Kidney (tissue), 14 donors: ENCODE measurements around the gene DNPH1. TPM values are rescaled to one million over a fixed set of nuclear protein-coding genes. Genes with fewer than 3 reads are reported as not detected.

Source experiments
- DNase-seq, 5 donors: peaks; one replicate each; pipeline ENCODE4 v3.0.0-alpha.2; 2013 to 2020
- FAIRE-seq: peaks from 2 replicates; lab custom pipeline; 2012; peaks lifted over from hg19 to GRCh38; lab: Jason Lieb, UNC
- H3K27ac ChIP-seq, 2 donors: one replicate each; pipeline ENCODE4 v1.7.0; 2013; ENCODE audit warnings: low read depth in 2 of 2, low read length in 2 of 2, inconsistent platforms in 1 of 2
- H3K27me3 ChIP-seq: one replicate; pipeline ENCODE4 v1.7.1; 2013; ENCODE audit warnings: low read length, inconsistent platforms; ENCODE audit not compliant: control insufficient read depth, insufficient read depth
- H3K36me3 ChIP-seq, 3 donors: one replicate each; pipeline versions ENCODE4 v1.7.0 to v1.7.1; 2013; ENCODE audit warnings: low read length in 3 of 3, control low read depth in 1 of 3, inconsistent platforms in 1 of 3; ENCODE audit not compliant: insufficient read depth in 3 of 3, control insufficient read depth in 2 of 3
- H3K4me1 ChIP-seq, 3 donors: one replicate each; pipeline versions ENCODE4 v1.7.0 to v1.7.1; 2013; ENCODE audit warnings: low read length in 3 of 3, inconsistent platforms in 1 of 3, low read depth in 1 of 3; ENCODE audit not compliant: control insufficient read depth in 2 of 3, insufficient read depth in 2 of 3
- H3K4me3 ChIP-seq, 3 donors: one replicate each; pipeline versions ENCODE4 v1.7.0 to v1.8.1; 2013; ENCODE audit warnings: low read length in 3 of 3, control low read depth in 1 of 3, inconsistent platforms in 1 of 3
- H3K9ac ChIP-seq, 3 donors: one replicate each; pipeline versions ENCODE4 v1.7.0 to v1.7.1; 2013; ENCODE audit warnings: low read length in 3 of 3, control low read depth in 1 of 3, inconsistent platforms in 1 of 3
- H3K9me3 ChIP-seq, 3 donors: one replicate each; pipeline versions ENCODE4 v1.7.0 to v1.7.1; 2013; ENCODE audit warnings: low read length in 3 of 3, control low read depth in 1 of 3, inconsistent platforms in 1 of 3; ENCODE audit not compliant: control insufficient read depth in 2 of 3, insufficient read depth in 1 of 3
- intact Hi-C: fragments of 100-400 bp; cut with DNase I; formaldehyde crosslinking; loops from one replicate; pipeline ENCODE4 v1.11.1; 2022
- polyA plus RNA-seq: library from polyadenylated mRNA; stranded (reverse); fragments of 350-450 nt; fragmentation: Illumina TruSeq; extraction: RNeasy Lipid Tissue Mini Kit (QIAGEN cat#74804); gene quantifications from one replicate; pipeline ENCODE4 v1.2.3, GENCODE V29; 2014; ENCODE audit warnings: low read depth, low replicate concordance; ENCODE audit not compliant: insufficient read depth
- total RNA-seq: library from RNA; stranded (reverse); fragmentation: NEBNext Ultra II Directional; extraction: Animal tissue kit (Norgen Biotek cat#: 25700); gene quantifications from one replicate; pipeline ENCODE4 v1.2.1, GENCODE V29; 2021
- TF ChIP-seq, protein P1 (sequence below): IDR thresholded peaks from 3 replicates; pipeline ENCODE4 v1.5.1; 2012; ENCODE audit warnings: mild to moderate bottlenecking, moderate library complexity, borderline replicate concordance; ENCODE audit not compliant: insufficient read depth; ENCODE audit errors: extremely low read depth
- donor health status: control.
- donor health status: control.
- donor health status: control.
- donor health status: control.
- donor health status: control.
- donor health status: DM: yes; HTN: yes; CAD: no.
- donor health status: Normal renal cell carcinoma (clear cell type).

Gene DNPH1
- total and polyA plus RNA-seq, 2 donors from 2014 or later: 74.3 to 373 TPM

DNA sequence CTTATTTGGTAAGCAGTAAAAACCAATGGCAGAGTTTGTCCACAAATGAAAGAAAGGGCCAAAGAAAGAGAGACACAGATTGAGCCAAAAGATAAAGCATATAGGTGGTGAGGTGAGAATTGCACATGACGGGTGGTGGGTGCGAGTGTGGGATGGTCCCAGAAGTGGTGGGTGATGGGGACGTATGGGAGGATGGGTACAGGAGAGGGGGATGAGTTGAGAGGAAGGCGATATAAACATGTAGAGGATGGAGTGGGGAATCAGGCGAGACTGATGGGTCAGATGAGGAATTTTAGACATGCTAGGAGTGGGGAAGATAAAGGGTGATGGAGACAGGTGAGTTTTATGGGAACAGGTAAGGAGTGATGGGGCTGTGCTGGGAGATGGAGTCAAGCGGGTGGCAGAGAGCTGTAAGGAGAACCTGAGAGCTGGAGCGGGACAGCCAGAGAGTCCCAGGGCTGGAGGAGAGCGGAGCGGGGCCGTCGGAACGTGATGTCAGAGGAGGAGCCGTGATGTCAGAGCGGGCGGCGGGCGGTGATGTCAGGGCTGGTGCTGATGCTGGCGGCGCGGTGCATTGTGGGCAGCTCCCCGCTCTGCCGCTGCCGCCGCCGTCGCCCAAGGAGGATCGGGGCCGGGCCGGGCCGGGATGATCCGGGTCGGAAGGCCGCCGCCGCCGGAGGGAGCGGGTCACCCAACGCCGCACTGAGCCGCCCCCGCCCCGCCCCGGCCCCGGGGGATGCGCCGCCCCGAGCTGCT, 13.8 kb upstream of the DNPH1 start, which contains the start of gene TTBK1:
TTBK1 (plus strand) TSS at position 574 of the 756 bp plus-strand sequence. CDS start 3,180 bp downstream, outside the sequence.
- H3K4me1 ChIP-seq: peaks cover 0 to 7% (median 5%) of the 10 kb centered on the region in 3 donors
- DNase-seq (no peak), FAIRE-seq (no peak)
- no peak within 1 kb of the TSS for H3K9ac ChIP-seq
- no peak within 1 kb of the TSS for H3K27ac ChIP-seq
- no peak within 1 kb of the TSS for H3K4me3 ChIP-seq
- H3K27me3 ChIP-seq: peaks cover 26% of the 10 kb centered on the region
- no peaks in the 10 kb centered on the region for H3K36me3 ChIP-seq
- H3K9me3 ChIP-seq: no peaks in the 10 kb centered on the region
- TF ChIP-seq, protein P1, sequence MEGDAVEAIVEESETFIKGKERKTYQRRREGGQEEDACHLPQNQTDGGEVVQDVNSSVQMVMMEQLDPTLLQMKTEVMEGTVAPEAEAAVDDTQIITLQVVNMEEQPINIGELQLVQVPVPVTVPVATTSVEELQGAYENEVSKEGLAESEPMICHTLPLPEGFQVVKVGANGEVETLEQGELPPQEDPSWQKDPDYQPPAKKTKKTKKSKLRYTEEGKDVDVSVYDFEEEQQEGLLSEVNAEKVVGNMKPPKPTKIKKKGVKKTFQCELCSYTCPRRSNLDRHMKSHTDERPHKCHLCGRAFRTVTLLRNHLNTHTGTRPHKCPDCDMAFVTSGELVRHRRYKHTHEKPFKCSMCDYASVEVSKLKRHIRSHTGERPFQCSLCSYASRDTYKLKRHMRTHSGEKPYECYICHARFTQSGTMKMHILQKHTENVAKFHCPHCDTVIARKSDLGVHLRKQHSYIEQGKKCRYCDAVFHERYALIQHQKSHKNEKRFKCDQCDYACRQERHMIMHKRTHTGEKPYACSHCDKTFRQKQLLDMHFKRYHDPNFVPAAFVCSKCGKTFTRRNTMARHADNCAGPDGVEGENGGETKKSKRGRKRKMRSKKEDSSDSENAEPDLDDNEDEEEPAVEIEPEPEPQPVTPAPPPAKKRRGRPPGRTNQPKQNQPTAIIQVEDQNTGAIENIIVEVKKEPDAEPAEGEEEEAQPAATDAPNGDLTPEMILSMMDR: no peak
- intact Hi-C loops: no loop called here

DNA sequence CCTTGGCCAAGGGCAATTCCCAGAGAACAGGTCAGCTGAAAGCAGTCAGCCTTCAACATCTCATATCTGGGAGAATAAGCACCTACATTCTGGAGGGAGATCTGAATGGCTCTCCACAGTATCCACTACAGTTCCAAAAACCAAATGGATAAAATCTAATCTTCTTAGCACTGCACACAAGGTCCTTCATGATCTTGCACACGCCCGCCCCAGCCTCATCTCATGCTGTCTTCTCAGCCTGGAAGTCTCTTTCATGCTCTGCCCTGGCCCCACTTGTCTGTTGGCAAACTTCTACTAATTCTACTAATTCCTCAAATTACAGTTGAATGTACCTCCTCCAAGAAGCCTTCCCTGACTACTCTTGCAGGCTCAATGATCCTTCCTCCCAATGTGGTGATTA, 12.2 kb upstream of the DNPH1 start:
- H3K36me3 ChIP-seq: no peaks in the 10 kb centered on the region
- intact Hi-C loops: no loop called here
- no peak overlapping the region for H3K4me3 ChIP-seq
- H3K9ac ChIP-seq: no peak overlapping the region
- H3K4me1 ChIP-seq: no peaks in the 10 kb centered on the region
- TF ChIP-seq, protein P1: no peak
- DNase-seq (no peak), FAIRE-seq (no peak)
- H3K27me3 ChIP-seq: peaks cover 26% of the 10 kb centered on the region
- H3K9me3 ChIP-seq: no peaks in the 10 kb centered on the region
- H3K27ac ChIP-seq: no peak overlapping the region

DNA sequence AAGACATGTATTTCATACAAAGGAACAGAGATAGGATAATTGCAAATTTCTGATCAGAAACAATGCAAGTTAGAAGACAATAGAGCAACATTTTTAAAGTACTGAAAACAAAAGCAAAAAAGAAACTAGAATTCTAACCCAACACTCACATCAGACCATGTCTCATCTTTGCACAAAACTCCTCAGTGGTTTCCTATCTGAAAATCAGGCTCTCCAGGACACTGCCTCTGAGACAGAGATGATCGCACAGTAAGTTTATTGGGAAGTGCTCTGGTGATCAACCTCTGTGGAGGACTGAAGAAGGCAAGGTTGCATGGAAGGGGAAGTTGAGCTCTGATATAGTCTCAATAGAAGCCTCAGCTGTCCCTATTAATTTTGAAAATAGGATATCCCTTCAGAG, 11.7 kb upstream of the DNPH1 start:
- intact Hi-C loops: no loop called here

More for the DNA sequence above, 11.7 kb upstream of the DNPH1 start:
- Histone ChIP-seq H3K27ac (no peak overlapping the region), H3K9ac (no peak overlapping the region), H3K9me3 (no peaks in the 10 kb centered on the region), H3K4me3 (no peak overlapping the region), H3K27me3 (peaks cover 26% of the 10 kb centered on the region), H3K4me1 (no peaks in the 10 kb centered on the region), H3K36me3 (no peaks in the 10 kb centered on the region)
- no peak for FAIRE-seq
- DNase-seq: no peak
- TF ChIP-seq, protein P1: no peak
